SW 1271 (cell line): Measurements from ENCODE around the gene MYBPH.

Source experiments
- DNase-seq, 2 experiments: peaks; one replicate each; lab custom pipeline; 2025; lab: John Stamatoyannopoulos, UW

The MYBPH gene

GRCh38 chr1:203166192-203166940 lies 9.3 kb downstream of the MYBPH start:
- no peak for DNase-seq

GRCh38 chr1:203165800-203166161 lies 9.8 kb downstream of the MYBPH start:
- no peak for DNase-seq

GRCh38 chr1:203165101-203165799 lies 10.4 kb downstream of the MYBPH start:
- no peak for DNase-seq

- DNase-seq, result no peak
These were observed 11.6 kb downstream of the MYBPH start for GRCh38 chr1:203163891-203164635.

- no peak for DNase-seq
These were observed 13.2 kb downstream of the MYBPH start for GRCh38 chr1:203162403-203162802.

GRCh38 chr1:203161703-203162102 lies 13.9 kb downstream of the MYBPH start:
- no peak for DNase-seq

- no peak for DNase-seq
These were observed 14.5 kb downstream of the MYBPH start for GRCh38 chr1:203161175-203161574.

GRCh38 chr1:203159844-203160243 lies 15.8 kb downstream of the MYBPH start:
- no peak for DNase-seq

GRCh38 chr1:203158960-203159665 lies 16.5 kb downstream of the MYBPH start:
- no peak for DNase-seq

- no peak for DNase-seq
These were observed 17.2 kb downstream of the MYBPH start for GRCh38 chr1:203158423-203158822.

- DNase-seq, result no peak
These were observed 19.3 kb downstream of the MYBPH start for GRCh38 chr1:203156280-203156679.

- peak in 1 of 2 experiments; percentile 16 for DNase-seq
These were observed 21.4 kb downstream of the MYBPH start for GRCh38 chr1:203153989-203154821.

- no peak for DNase-seq
These were observed 22.3 kb downstream of the MYBPH start for GRCh38 chr1:203153051-203153988.

GRCh38 chr1:203152158-203153034 lies 23.2 kb downstream of the MYBPH start:
- peak; percentile 40 to 48 for DNase-seq

- DNase-seq, result no peak
These were observed 24.1 kb downstream of the MYBPH start for GRCh38 chr1:203151362-203152157.

GRCh38 chr1:203150511-203151297 lies 24.9 kb downstream of the MYBPH start:
- DNase-seq, result no peak

- DNase-seq, result no peak
These were observed 26.3 kb downstream of the MYBPH start for GRCh38 chr1:203149188-203149840.
